GM19025 (cell line): Measurements from ENCODE around the gene SORCS1.

Experiments used
- ATAC-seq: cut with Tn5 transposase; IDR thresholded peaks from one replicate; pipeline ENCODE4 v1.9.1; 2021; ENCODE audit warnings: mild to moderate bottlenecking, low read depth, moderate library complexity; ENCODE audit not compliant: unreplicated experiment

Gene SORCS1

DNA sequence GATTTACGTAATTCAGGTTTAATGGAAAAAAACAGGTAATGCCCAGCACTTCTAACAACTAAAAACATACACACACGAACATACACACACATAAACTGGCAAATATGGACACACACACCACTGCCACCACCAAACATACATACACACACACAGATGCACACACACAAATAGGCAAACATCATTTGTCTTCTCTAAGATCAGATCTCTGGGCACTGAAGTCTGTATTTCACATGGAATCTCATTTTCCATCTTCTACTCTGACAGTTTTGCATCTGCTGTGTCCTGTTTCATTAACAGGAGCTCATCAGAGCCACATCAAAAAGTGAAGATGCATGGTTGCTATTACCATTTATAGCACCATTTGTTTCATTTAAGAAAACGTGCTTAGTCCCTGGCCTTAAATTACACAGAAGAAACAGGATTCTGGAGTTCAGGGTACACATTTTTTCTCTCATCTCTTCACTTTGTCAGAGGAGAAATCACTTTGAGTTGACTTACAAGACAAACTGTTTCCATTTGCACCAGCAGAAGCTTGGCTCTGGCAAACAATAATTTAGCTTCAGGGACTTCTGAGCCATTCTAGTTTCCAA lies 165.3 kb downstream of the SORCS1 start:
- ATAC-seq: no peak

DNA sequence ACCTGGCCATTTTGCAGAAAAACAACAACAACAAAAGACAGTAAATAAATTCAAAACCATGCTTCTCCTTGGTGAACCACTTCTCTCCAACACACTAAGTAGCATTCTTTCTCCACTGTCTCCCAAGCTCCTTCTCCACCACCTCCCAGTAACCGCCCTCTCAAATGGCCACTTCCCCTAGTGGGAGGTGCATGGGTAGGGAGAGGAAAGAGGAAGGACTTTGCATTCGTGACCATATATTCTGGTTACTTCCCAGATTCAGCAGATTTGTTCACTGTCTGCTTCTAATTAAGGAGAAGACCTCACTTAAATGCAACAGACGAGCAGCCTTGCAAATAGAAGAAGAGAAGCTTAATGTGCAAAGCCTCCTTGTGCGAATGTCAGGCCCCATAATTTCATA lies 166.8 kb downstream of the SORCS1 start:
- ATAC-seq: no peak

DNA sequence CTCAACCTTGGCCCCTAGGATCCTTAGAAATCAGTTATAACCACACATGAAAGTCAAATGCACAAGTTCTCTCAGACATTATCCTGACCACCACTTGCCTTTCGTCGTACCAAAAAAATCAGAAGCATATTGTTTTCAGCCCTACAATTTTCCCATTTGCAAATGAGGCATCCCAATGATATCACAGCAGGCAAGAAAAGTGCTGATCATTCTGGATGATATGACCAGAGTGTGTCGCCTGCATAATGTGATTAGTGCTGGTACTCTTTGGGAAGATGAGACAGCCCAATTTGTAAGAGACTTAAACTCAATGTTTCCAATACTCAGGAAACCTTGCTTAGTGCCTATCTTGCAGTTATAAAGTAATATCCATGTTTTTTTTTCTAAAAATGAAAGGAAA lies 168.0 kb downstream of the SORCS1 start:
- ATAC-seq: no peak

DNA sequence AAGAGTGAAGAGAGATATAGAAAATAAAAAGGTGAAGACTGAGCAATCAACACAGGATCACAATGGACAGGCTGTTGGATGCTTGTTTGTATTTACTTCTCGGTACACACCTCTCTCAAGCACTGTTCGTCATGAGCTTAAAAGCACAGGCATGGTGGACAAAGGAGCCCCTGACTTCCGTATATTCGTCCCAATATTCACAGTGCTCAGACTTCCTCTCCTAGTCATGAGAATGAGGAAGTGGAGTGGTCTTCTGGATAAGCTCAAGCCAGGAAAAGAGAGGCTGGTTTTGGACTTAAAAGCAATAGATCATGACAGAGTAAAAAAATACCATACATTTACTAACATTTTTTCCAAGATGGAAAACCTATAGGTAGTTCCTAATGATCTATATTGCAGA lies 172.5 kb downstream of the SORCS1 start:
- ATAC-seq: no peak

DNA sequence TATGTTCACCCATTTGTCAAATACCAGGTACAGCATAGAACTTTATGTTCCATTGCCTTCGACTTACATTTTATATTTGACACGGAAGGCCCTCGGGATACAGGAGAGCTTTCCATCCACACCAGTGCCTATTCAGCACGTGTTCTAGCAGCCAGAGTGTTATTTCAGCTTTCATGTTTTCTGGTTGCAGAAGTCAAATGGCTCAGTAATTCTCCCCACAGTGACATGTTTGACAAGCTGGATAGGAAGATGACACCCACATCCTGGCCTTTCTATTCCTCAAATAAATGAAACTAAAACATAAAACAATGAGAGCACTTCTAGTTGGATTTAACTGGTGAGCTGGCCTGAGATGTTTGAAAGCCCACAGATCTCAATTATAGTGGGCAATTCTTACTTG lies 173.4 kb downstream of the SORCS1 start:
- ATAC-seq: no peak

DNA sequence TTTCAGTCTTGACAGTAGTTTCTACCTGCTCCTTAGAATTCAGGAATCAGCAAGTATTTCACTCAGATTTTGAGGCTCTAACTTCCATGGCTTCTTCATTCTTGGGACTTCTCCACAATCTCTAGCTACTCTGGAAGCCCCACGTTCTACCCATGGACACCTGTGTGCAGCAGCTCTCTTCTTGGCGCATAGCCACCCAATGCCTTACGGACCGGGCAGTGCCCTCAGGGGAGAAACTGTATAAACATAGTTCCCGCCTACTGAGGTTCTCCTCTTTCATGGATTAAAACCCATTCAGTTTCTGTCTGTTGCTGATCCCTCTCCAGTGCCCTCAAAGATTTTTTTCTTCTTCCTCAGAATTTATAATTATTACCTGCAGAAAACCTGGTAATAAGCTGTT lies 177.1 kb downstream of the SORCS1 start:
- no peak for ATAC-seq

DNA sequence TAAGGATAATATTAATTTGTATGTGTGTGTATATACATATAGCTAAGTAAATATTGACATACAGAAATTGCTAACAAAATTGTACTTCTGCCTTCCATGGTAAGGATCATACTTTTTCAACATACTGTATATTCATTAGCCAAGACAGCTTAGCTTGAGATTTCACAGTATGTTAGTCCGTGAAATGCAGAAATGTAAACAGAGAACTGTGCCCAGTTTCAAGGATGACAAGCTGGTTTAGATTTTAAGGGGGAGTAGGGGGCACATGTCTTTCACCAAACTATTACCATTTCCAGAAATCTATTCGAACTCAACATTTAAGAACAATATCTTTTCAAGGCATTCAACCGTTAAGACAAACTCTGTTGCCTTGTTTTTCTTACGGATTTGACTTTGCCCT lies 182.2 kb downstream of the SORCS1 start:
- ATAC-seq: no peak

DNA sequence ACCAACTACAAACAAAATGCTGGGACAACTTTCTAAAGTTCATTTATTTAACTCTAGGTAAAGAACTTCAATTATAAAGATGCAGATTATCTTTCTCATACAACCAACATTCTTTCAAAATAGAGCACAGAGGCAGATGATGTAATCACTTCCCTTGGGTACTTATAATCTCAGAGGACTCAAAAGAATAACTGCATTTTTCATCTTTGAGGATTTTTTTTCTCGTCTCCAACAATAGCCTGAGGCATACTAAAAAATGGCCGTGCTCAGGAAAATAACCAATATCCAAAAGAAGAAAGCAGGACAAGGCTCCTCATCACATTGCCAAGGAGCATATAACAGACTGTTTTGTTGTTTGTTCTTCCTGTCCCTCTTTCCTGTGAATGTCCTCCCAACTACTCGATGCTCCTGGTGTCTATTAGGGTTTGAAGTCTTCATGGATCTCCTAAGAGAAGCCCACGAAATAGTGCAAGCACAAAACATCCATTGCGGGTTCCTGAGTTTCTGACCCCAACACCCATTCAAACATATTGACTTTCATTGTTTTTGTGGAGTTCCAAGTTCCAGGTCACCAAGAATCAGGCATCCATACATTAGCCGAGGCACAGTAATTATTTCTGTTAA lies 182.9 kb downstream of the SORCS1 start:
- no peak for ATAC-seq

DNA sequence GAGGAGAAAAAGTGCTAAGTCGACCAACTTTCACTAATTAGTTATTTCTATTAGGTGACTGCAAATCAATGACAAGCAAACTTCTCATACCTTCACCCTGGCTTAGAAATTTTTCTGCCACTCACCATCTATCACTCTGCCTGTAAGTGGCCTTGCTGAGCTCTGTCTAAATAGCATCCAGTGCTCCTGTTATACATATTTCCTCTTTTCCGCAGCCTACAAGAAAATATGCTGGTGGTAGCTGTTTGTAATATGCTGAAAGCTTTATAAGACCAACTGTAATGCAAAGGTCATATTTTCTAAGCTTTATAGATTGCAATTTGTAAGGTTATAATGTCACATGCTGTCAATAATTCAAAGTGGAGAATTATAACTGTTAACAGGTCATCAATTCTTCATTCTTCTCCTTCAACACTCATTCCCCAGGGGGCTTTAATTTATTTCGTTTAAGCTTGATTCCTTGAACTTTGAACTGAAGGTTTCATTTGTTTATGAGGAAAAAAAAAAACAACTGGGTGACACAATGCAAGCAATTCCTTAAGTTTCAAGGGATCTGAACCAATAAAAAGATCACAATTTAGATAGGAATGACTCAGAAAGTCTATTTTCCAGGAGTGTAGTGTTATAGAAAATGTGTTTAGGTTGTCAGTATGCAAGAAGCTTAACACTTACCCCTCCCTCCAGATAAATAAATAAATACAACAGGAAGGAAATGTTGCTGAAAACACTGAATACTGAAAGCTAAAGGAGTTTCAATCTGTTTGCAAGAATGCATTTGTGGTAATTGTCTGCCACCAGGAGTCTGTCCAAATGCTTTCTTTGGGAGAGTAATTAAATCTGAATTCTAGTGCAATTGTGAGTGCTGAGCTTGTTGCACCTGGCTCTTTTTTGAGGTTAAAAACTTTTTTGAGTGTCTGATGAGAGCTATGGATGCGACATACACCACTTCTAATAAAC lies 183.7 kb downstream of the SORCS1 start:
- peak; percentile 79 for ATAC-seq

DNA sequence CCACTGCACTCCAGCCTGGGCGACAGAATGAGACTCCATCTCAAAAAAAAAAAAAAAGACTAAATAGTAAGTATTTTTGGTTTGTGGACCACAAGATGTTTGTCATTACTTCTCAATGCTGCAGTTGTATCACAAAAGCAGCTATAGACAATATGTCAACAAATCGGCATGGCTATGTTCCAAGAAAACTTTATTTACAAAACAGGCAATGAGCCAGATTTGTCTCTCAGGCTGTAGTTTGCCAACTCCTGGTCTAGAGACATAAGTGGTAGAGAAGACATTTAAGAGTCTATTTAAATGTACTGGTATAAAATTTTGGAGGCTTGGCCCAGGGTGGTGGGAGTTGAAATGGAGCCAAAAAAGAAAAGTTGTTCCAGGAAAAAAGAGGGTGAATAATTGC lies 185.8 kb downstream of the SORCS1 start:
- ATAC-seq: no peak

DNA sequence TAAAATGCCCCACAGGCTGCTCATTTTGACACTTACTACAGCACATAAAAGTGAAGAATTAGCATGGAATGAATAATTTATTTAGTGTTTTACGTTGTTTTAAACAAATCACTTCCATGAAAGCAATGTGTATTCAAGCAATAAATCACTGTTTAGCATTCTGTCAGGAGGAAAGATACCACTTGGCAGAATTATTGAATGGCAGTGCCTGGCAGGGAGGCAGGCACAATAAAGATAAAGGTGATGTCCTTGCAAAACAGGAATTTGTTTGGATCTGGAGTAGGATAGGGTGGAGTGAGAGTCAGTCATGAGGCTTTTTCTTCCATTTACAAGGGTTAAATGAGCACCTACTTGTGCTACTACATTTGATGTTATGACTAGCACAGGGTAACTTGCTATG lies 190.8 kb downstream of the SORCS1 start:
- ATAC-seq: no peak

DNA sequence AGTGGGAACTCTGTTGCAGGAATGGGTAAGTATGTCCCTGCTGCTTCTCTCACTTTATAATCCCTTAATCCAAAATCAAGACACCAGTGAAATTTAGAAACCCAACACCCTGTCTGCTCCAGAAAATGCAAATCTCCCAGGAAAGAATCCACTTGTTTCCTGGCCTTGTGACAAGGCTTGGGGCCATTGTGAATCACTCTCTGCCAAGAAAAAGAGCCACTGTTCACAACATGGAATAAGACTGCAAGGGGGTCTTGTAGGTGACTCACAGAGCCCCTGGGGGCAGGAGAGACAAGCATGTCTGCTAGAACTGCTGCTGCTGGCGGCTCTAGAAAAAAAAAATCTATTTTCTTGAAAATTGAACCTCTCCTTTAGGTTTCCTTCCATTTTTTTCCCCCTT lies 191.2 kb downstream of the SORCS1 start:
- no peak for ATAC-seq

DNA sequence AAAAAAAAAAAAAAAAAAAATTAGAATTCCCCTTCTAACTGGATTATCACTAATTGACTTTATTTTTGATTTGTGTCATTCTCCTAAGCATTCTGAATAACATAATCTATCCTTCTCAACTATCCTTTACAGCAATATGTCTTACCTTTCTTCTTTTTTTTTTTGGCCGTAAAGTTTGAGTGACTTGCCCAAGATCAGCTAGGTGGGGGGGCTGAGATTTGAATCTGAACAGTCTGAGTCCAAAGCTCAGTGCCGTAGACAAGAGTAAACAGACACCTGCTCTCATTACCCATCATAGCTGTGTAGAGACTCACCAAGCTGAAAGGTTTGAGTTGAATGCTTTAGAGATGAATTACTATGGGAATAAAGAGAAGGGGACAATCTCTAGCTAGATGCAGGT lies 192.1 kb downstream of the SORCS1 start:
- no peak for ATAC-seq

DNA sequence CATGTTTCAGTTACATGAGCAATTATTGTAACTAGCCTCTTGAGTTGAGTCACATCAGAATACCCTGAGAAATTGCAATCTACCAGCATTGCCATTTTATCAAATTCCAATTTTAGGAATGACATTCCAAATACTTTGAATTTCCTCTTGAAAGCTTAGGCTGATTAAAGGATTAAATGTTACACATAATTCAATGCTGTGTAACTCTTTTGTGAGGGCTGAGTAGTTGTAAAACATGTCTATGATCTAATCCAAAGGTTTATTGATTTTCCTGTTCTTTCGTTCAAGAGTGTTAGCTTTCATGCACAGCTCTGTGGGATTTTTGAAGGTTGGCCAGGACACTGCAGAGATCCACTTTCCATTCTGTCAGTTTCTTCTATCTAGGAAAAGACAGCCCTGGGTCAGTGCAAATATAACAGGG lies 193.1 kb downstream of the SORCS1 start:
- no peak for ATAC-seq

DNA sequence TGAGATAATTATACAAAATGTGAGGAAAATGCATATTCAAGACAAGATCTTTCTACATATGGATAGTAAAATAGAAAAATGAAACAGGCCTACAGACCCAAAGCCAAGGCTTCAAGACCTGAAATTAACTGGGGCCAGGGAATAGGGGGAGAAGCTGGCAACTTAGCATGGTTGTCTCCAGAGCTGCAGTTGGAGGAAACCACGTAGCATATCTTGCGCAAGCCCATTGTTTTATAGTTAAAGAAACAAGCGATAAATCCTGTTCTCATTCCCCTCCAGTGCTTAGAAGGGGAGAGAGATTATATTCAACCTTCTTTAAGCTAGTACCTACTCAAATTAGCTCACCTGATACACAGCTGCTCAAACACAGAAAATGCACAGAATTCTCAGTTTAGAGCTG lies 197.1 kb downstream of the SORCS1 start:
- no peak for ATAC-seq

DNA sequence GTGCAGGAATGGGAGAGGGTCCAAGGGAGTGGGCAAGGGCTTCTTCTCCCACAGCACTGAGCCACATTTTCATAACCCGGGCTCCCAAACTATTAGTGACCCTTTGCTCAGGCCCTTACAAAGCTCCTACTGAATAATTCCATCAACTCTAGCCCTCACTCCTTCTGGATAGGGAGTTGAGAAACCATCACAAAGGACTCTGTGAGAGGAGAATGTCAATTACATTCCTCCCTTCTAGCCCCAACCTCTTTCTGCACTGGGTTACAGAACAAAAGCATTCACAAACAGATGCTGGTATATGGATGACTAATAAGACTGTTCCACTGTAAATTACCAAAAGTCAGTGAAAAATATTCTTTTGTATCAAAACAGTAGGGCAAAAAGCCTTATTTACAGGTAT lies 203.7 kb downstream of the SORCS1 start:
- no peak for ATAC-seq

DNA sequence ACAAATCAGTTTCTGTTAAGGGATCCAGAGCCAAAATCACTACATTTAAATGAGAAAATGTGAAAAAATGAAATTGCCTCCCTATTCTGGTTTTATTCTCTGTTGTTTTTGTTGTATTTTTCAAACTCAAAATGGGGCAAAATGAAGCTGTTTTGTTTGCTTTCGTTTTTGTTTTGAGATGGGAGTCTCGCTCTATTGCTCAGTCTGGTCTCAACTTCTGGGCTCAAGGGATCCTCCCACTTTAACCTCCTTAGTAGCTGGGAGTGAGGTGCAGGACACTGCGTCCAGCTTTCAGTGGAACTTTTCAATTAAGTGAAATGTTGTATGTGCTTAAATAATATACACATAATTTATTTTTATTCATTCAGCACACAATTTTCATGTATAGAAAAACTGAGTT lies 205.0 kb downstream of the SORCS1 start:
- no peak for ATAC-seq

DNA sequence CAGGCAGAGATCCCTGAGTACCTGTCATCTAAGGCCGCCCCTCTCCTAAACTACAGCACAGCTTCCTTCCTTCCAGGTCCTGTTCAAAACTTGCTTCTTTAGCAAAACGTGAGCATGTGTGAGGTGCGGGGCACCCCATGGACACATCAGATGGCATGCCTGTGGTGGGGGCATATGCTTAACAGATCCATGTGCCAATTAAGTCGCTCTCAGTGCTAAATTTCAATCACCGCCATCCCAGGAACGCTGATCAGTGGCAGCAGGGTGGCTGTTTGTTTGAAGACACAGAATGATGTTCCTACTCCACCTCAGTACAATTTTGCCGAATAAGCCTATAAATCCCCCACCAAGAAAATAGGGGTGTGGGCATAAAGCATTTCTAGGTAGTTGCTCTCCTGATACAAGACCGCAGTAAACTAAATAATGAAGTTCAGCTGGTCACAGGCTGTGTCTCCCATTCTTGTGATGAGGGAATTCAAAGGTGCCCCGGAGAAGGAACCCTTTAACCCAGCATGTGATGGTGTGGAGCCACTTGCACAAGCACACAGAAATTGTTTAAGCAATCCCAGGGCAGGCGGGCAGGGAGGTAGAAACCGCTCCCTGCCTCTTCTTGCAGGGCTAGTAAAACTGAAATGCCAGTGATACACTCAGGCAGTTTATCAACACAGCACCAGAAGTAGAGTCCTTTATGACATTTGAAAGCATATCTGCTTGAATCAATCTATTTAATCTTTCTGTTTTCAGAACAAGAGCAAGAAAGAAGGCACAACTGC lies 205.7 kb downstream of the SORCS1 start:
- no peak for ATAC-seq

DNA sequence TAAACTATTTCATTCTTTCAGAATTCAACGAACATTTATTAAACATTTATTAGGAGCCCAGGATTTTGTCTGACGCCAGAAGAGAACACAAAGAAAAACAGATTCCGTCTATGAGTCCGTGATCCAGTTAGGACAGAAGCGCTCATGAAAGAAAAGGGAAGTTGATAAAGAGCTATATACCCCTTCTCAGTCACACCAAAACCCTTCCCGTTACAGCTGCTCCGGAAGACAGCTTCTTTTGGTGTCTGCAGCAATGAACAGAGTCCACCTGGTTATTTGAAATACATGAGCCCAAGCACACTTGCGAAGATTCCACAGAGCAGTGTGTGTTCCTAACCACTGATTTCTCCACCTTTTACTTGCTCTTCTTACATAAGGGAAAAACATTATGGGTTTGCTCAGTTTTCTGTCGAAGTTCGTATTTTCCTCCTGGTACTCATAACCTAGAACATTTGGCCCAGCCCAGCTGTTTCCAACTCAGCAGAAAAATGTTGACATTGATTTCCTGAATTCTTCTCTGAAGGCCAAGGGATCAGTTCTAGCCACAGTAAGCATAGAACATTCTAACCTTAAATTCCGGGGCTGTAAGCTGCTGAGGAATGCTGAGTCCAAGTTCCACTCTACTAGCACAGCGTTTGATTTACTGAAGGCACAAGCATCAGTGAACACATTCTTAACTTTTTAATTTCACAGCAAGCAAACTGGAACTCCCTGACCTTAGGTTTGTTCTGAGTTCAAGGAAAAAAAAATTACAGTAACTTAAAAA lies 206.5 kb downstream of the SORCS1 start:
- ATAC-seq: no peak

DNA sequence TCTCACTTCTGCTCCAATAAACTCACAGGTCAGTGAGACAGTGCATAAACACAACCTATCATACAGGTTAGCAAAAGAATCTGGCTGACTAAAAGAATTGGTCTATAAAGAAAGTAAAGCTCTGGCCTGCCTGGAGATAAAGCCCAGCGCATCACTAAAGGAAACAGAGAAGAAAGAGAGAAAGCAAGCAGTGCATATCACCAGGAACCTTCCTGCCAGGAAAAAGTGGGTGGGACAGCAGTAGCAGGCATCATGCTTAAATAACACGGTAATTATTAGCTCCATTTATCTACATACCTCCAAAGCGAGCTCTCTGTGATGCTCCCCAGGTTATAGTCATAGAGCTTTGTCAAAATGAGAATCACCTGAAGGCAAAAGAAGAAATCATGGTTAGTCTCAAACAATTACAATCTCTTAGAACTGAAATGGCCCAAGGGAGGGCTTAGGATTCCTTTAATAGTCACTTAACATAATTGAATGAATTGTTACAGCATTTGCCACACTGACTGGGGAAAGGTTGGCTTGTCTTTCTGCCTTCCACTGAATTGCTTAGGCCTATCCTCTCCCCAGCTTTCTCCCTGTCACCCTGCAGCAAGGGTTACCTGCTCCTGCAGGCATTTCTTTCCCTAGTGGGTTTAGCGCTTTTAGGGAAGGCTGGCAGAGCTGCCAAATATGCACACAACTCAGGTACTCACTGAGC lies 208.1 kb downstream of the SORCS1 start:
- no peak for ATAC-seq
